ENCODE data around the gene HDAC11. TPM values are rescaled to one million over a fixed set of nuclear protein-coding genes. Genes with fewer than 3 reads are reported as not detected.
"Not testable (repeated sequence)": the region's sequence is repeated elsewhere in the genome, so short reads cannot be mapped to it uniquely, and the experiment has no call there.

HDAC11 gene
- polyA plus RNA-seq, 1 experiment: 7.1 TPM

DNA sequence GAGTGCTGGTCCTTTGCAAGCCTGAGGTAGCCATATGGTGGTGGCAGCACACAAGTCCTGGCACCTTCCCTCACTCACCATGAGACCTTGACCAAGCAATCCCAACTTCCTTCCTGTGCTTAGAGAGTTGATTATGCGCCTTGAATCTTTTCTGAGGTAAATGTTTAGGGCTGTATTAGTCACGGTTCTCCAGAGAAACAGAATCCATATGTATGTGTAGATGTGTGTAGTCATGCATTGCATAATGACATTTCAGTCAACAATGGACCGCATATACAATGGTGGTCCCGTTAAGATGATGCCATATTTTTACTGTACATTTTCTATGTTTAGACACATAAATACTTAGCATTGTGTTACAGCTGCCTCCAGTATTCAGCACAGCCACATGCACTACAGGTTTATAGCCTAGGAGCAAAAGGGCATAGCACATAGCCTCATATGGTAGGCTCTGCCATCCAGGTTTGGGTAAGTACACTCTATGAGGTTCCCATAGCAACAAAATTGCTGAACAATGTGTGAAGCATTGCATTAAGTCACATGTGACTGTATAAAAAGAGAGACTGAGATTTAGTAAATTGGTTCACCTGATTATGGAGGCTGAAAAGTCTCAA is 39.8 kb upstream of the HDAC11 start:
- TF ChIP-seq, protein P1, sequence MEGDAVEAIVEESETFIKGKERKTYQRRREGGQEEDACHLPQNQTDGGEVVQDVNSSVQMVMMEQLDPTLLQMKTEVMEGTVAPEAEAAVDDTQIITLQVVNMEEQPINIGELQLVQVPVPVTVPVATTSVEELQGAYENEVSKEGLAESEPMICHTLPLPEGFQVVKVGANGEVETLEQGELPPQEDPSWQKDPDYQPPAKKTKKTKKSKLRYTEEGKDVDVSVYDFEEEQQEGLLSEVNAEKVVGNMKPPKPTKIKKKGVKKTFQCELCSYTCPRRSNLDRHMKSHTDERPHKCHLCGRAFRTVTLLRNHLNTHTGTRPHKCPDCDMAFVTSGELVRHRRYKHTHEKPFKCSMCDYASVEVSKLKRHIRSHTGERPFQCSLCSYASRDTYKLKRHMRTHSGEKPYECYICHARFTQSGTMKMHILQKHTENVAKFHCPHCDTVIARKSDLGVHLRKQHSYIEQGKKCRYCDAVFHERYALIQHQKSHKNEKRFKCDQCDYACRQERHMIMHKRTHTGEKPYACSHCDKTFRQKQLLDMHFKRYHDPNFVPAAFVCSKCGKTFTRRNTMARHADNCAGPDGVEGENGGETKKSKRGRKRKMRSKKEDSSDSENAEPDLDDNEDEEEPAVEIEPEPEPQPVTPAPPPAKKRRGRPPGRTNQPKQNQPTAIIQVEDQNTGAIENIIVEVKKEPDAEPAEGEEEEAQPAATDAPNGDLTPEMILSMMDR (IDR thresholded peaks at IDR 0.05; ENCODE audit: low read depth, low read length): no peak
- Histone ChIP-seq H3K9me3 (ENCODE audit: control insufficient read depth, insufficient read depth, low read length) (no peaks in the 10 kb centered on the region), H3K27me3 (ENCODE audit: control insufficient read depth, insufficient read depth, low read length) (peaks cover 3% of the 10 kb centered on the region), H3K4me3 (ENCODE audit: low read depth, low read length) (no peak overlapping the region), H3K27ac (ENCODE audit: low read depth, low read length) (no peak overlapping the region)
- no peak for DNase-seq (ENCODE audit: low read depth, low spot score)
- CTCF ChIA-PET: interaction anchor here (1.1 kb wide), 1 partner anchor 348 kb away, joined by 4 read pairs; no protein-coding TSS in a partner anchor
- POLR2A ChIA-PET: no interaction called here

DNA sequence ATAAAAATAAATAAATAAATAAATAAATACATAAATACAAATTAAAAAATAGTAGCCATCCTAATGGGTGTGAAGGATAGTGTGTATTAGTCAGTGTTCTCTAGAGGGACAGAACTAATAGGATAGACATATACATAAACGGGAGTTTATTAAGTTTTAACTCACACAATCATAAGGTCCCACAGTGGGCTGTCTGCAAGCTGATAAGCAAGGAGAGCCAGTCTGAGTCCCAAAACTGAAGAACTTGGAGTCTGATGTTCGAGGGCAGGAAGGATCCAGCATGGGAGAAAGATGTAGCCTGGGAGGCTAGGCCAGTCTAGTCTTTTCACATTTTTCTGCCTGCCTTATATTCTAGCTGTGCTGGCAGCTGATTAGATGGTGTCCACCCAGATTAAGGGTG is 37.2 kb upstream of the HDAC11 start:
- H3K4me3 ChIP-seq (ENCODE audit: low read depth, low read length); H3K9me3 ChIP-seq (ENCODE audit: control insufficient read depth, insufficient read depth, low read length); H3K27me3 ChIP-seq (ENCODE audit: control insufficient read depth, insufficient read depth, low read length); POLR2A ChIA-PET; DNase-seq (ENCODE audit: low read depth, low spot score); H3K27ac ChIP-seq (ENCODE audit: low read depth, low read length): not testable (repeated sequence)
- CTCF ChIA-PET: interaction anchor here (1.3 kb wide), 1 partner anchor 10 kb away, joined by 4 read pairs; no protein-coding TSS in a partner anchor

DNA sequence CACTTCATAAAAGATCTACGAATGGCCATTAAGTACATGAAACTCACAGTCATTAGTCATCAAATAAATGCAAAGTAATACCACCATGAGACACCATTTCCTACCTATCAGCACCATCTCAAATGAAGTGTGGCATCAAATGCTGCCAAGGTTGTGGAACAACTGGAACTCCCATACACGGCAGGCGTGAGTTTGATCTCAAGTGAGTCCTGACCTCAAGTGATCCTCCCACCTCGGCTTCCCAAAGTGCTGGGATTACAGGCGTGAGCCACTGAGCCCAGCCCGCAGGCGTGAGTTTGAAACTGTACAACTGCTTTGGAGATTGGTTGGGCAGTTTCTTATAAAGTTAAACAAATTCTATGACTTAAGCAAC is 28.8 kb upstream of the HDAC11 start:
- POLR2A ChIA-PET: interaction anchor here (1.4 kb wide), 1 partner anchor 29 kb away, joined by 9 read pairs; the partner anchor contains the start of gene HDAC11
- TF ChIP-seq, protein P1 (IDR thresholded peaks at IDR 0.05; ENCODE audit: low read depth, low read length): no peak
- H3K27me3 ChIP-seq (ENCODE audit: control insufficient read depth, insufficient read depth, low read length): no peaks in the 10 kb centered on the region
- H3K9me3 ChIP-seq (ENCODE audit: control insufficient read depth, insufficient read depth, low read length): no peaks in the 10 kb centered on the region
- H3K4me3 ChIP-seq (ENCODE audit: low read depth, low read length): peak overlapping the region; percentile 67
- CTCF ChIA-PET: interaction anchor here (0.8 to 4.8 kb wide), 12 partner anchors 12 to 359 kb away, joined by 3 to 136 read pairs (median 8); partner anchors contain the start of gene HDAC11
- DNase-seq (ENCODE audit: low read depth, low spot score): no peak
- H3K27ac ChIP-seq (ENCODE audit: low read depth, low read length): peak overlapping the region; percentile 3

DNA sequence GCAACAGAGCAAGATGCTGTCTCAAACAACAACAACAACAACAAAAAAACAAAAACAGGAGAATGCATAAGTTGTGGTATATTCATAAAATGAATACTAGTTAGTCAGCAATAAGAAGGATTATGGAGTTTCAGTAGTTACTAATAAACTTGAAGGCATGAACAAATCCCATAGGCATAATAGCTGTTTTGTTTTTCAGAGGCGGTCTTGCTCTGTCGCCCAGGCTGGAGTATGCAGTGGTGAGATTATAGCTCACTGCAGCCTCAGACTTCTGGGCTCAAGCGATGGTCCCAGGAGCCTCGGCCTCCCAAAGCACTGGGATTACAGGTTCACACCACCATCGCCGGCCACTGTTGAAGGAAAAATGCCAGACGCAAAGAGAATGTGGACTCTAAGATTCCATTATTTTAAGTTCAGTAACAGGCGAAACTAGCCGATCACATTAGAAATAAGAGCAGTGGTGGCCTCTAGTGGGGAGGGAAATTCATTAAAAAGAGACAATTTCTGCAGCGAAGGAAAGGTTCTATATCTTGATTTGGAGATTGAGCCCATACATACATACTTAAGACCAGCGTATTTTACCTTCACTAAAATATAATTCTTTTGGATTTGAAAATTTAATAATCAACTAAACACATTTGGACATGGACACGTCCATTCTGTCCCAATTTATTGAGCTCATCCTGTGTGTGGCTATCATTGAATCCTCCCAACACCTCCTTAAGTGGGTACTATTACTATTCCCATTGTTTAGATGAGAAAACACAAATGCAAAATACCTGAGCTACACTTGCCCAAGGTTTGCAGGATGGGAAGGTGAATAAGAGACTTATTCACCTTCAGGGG is 27.4 kb upstream of the HDAC11 start:
- peak; percentile 11 for DNase-seq (ENCODE audit: low read depth, low spot score)
- TF ChIP-seq, protein P1 (IDR thresholded peaks at IDR 0.05; ENCODE audit: low read depth, low read length): peak; percentile 73
- no peaks in the 10 kb centered on the region for H3K9me3 ChIP-seq (ENCODE audit: control insufficient read depth, insufficient read depth, low read length)
- CTCF ChIA-PET: interaction anchor here (0.6 to 4.8 kb wide), 59 partner anchors 8 to 562 kb away, joined by 3 to 136 read pairs (median 4); partner anchors contain the start of gene HDAC11
- H3K27ac ChIP-seq (ENCODE audit: low read depth, low read length): no peak overlapping the region
- H3K27me3 ChIP-seq (ENCODE audit: control insufficient read depth, insufficient read depth, low read length): no peaks in the 10 kb centered on the region
- H3K4me3 ChIP-seq (ENCODE audit: low read depth, low read length): no peak overlapping the region
- POLR2A ChIA-PET: interaction anchor here (0.6 to 1.4 kb wide), 2 partner anchors 11 to 28 kb away, joined by 3 to 9 read pairs; partner anchors contain the start of gene HDAC11

DNA sequence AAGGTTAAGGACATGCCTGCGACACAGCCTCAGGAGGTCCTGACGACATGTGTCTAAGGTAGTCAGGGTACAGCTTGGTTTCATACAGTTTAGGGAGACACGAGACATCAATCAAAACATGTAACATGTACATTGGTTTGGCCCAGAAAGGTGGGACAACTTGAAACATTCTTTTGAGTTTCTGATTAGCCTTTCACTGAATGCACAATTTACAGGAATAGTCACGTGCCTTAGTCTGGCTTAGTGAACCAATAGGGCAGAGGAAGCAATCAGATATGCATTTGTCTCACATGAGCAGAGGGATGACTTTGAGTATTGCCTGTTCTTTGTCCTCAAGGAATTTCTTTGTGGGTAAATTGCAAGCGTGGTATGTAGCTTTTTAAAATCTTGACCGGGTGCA is 24.5 kb upstream of the HDAC11 start:
- ChIA-PET CTCF (interaction anchor here (0.6 to 4.8 kb wide), 4 partner anchors 180 to 366 kb away, joined by 3 to 26 read pairs (median 10); no protein-coding TSS in a partner anchor), POLR2A (no interaction called here)
- no peak overlapping the region for H3K27ac ChIP-seq (ENCODE audit: low read depth, low read length)
- TF ChIP-seq, protein P1 (IDR thresholded peaks at IDR 0.05; ENCODE audit: low read depth, low read length): no peak
- no peak for DNase-seq (ENCODE audit: low read depth, low spot score)
- no peak overlapping the region for H3K4me3 ChIP-seq (ENCODE audit: low read depth, low read length)
- H3K27me3 ChIP-seq (ENCODE audit: control insufficient read depth, insufficient read depth, low read length): peaks cover 3% of the 10 kb centered on the region
- no peaks in the 10 kb centered on the region for H3K9me3 ChIP-seq (ENCODE audit: control insufficient read depth, insufficient read depth, low read length)
